Activated T-cell treated with anti-CD3 and anti-CD28 coated beads for 48 hours (primary cell): ENCODE results near the gene ADCY10.

Experiments used
- DNase-seq: peaks from one replicate; pipeline ENCODE4 v3.0.0-alpha.2; 2020; ENCODE audit warnings: low read depth

The ADCY10 gene

DNA sequence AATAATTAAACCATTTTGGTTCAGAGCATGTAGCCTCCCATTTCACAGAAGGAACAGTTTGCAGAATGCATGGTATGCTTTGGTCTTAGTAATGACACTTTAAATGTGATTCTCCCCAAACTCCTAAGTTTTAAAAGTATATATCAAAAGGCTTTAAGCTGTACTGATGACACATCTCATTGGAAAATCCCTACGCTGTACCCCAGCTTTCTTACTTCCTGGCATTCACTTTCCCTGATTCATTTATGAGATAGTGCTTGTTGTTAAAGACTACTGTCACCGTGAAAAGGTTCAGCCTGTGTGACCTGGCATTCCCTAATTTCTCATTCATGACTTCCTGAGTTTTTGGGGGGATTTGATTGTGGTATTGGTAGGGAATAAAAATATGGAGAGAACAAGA lies 138.8 kb downstream of the ADCY10 start:
- DNase-seq, result no peak

- DNase-seq, result no peak
Measured at GRCh38 chr1:167774710-167775109, 139.2 kb downstream of the ADCY10 start.

DNA sequence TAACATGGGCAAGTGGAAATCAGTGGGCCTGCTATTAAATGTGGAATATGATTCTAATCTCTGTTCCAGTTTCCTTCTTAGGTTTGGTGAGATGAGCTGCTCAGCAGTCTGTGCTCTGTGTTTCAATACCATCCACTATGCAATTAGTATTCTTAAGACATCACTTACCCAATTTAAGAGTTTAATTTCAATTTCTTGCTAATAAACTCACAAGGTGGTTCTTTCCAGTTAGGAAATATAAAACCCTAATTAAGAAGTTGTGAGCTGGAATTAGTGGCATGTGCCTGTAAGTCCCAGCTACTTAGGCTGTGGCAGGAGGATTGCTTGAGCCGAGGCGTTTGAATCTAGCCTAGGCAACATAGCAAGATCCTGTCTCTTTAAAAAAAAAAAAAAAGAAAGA lies 140.4 kb downstream of the ADCY10 start:
- DNase-seq, result no peak

DNA sequence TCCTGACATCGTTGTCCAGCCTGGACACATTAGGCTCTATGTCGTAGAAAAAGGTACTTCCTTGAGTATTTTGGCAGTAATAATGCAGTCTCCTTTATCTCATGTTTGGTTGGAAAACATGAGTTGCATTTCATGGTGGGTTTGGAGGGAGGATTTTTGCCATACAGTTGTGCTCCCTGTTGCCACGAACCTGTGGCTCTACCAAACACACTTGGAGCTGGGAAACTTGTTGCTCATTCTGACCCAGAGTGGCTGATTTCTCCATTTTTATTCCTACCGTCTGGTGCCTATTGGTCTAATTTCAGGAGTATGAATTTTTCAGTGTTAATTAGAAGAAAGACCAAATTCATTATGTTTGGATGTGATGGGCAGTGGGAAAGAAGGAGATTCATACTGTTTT lies 141.5 kb downstream of the ADCY10 start:
- DNase-seq, result no peak

DNA sequence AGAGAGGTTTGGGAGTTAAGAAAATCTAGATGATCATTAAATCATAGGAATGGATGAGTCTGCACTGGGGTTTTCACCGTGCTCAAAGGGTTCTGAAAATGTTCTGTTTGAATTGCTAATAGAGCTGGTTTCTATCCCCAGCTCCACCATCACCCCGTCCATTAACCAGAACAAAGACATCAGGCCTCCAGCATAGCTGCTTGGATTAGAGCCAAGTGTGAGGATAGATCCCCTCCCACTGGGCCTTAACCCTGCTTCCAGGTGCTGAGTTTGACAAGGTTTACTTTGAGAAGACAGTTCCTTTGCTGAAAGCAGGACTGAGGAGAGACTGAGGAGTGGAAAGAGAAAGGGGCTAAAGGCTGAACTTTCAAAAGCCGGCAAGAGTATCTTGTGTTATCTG lies 143.8 kb downstream of the ADCY10 start:
- no peak for DNase-seq

DNA sequence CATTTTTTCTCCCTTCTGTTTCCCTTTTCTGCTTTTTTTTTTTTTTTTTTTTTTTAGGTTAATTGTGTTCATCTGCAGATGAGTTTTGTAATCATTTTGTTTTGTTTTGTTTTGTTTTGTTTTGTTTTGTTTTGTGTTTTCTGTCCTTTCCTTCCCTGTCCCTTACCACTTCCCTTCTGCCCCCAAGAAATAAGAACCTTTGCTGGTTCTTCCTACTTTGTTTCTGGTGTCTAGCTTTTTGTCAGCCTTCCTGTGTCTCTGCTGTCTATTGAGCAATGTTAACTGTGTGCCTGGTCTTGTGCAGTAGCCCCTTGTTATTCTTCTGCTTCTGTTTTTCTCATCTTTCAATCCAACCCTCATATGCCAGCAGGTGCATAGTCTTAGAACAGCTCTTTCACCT lies 146.2 kb downstream of the ADCY10 start:
- DNase-seq, result no peak

GRCh38 chr1:167766538-167766937 lies 147.4 kb downstream of the ADCY10 start:
- DNase-seq, result no peak

DNA sequence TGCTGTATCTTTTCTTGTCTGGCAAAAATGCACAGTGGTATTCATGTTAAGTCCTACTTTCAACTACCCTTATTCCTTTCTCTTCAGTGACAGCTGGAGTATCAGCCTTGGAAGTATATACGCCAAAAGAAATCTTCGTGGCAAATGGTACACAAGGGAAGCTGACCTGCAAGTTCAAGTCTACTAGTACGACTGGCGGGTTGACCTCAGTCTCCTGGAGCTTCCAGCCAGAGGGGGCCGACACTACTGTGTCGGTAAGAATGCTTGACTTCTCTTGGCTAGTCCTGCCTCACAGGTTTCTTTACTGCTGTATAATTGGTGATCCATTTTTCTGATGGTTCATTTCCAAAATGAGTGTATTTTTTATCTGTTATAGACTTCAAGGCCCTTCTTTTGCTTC lies 148.4 kb downstream of the ADCY10 start:
- DNase-seq, result no peak

DNA sequence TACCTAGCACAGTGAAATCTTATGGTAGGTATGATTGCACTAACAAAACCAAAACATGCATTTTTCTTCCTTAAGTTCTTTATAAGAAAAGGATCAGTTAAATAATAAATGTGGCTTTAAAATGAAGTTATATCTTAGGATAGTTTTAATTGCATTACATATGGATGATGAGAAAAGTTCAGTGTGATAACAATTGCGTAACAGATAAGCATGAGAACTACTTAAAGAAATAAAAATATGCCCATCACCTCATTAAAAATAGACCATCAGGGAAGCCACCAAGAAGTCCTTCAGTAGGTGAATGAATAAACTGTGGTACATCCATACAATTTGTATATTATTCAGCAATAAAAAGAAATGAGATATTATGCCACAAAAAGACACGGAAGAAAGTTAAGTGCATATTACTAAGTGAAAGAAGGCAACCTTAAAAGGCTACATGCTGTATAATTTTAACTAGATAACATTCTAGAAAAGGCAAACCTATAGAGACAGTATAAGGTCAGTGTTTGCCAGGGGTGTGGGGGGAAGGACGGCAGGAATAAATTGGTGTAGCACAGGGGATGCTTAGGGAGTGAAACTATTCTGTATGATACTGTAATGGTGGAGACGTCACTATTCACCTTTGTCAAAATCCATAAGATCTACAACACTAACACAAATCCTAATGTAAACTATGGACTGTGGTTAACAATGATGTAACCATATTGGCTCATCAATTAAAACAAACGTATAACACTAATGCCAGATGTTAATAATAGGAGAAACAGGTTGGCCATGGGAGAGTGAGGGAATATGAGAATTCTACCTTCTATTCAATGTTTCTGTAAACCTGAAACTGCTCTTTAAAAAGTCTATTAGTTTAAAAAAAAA lies 149.2 kb downstream of the ADCY10 start:
- no peak for DNase-seq

DNA sequence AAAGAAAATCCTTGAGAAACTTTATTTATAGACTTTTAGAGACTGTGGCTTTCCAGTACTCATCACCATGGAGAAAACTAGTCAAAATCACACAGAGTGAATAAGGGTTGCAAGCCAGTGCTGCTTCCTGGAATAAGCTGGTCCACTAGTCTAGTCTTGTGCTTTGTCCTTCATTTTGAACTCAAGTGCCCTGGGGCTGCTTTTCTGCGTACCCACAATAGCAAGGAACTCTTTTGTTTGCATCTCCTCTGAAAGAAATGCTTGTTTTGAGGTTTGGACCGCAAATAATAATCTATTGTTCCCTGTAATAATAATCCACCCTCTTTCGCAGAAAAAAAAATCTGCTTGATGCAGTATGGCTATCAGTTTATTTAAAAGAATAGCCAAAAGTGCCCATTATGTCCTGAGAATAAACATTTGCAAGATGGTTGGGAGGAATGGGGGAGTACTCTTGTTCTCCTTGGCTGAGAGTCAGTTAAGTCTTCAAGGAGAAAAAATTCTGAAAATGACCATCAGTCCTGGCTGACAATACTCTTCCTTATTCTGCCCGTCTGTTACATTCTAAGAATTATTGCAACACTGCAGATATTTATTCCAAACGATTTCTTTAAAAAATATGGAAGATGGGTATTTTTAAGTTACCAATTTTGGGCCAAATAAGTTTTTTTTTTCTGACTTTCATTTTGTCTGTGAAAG lies 150.3 kb downstream of the ADCY10 start:
- no peak for DNase-seq

DNA sequence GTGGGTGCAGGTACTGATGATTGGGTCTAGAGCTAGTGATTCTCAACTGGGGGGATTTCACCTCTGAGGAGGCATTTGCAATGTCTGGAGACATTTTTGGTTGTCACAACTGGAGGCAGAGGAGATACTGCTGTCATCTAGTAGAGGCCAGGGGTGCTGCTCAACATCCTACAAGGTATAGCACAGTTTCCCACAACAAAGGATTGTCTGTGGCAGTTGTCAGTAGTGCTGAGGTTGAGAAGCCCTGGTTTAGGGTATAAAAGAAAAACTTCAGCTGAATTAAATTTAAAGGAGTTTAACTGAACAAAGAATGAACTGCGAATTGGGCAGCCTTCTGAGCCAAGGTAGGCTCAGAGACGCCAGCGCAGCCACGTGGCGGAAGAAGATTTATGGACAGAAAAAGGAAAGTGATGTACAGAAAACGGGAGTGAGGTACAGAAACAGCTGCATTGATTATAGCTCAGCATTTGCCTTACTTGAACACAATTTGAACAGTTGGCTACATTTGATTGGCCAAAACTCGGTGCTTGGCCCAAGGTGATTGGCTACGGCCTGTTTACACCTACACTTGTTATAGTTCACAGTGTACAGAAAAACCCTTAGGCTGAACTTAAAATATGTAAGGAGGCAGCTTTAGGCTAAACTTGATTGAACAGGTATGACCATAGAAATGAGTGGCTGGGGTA lies 151.7 kb downstream of the ADCY10 start:
- DNase-seq, result no peak

- no peak for DNase-seq
Measured at GRCh38 chr1:167761400-167761799, 152.5 kb downstream of the ADCY10 start.
